Prostate gland (tissue), 2 donors: ENCODE measurements around the gene PDE4D.

Experiments used
- POLR2A ChIP-seq: fragments of 450-650 bp; IDR thresholded peaks from one replicate; pipeline ENCODE4 v1.6.1; 2016; ENCODE audit warnings: antibody characterized with exemption, mild to moderate bottlenecking
- POLR2AphosphoS5 ChIP-seq: sonication (generic); formaldehyde crosslinking; IDR thresholded peaks from one replicate; pipeline ENCODE4 v1.6.1; 2017; ENCODE audit warnings: antibody characterized with exemption
- TF ChIP-seq, protein P1 (sequence below), 4 experiments: fragments of 200-600 bp in 2 of 4; fragments of 450-650 bp in 2 of 4; sonication (generic) in 2 of 4; IDR thresholded peaks; 1 replicate in 3 of 4; 2 replicates in 1 of 4; pipeline ENCODE4 v1.5.1; 2016 to 2019; ENCODE audit warnings: antibody characterized with exemption in 4 of 4, mild to moderate bottlenecking in 2 of 4, moderate library complexity in 2 of 4

DNA sequence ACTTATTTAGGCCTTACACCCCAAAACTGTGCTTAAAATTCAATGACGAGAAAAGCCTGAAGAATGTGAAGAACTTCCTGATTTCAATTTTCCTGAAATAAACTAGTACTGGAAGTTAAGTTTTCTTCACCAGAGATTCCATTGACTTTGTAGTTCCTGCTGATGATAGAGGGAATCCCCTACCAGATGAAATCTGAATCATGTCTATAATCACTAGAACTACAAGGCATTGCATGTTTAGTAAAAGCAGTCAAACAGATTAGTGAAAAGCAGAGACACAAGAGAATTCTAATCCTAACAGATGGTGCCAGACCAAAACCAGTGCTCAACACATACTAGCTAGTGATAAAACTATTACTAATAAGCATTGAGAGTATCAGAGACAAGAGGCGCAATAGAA is 130.0 kb downstream of the PDE4D start:
- TF ChIP-seq POLR2A = no peak
- TF ChIP-seq, protein P1, sequence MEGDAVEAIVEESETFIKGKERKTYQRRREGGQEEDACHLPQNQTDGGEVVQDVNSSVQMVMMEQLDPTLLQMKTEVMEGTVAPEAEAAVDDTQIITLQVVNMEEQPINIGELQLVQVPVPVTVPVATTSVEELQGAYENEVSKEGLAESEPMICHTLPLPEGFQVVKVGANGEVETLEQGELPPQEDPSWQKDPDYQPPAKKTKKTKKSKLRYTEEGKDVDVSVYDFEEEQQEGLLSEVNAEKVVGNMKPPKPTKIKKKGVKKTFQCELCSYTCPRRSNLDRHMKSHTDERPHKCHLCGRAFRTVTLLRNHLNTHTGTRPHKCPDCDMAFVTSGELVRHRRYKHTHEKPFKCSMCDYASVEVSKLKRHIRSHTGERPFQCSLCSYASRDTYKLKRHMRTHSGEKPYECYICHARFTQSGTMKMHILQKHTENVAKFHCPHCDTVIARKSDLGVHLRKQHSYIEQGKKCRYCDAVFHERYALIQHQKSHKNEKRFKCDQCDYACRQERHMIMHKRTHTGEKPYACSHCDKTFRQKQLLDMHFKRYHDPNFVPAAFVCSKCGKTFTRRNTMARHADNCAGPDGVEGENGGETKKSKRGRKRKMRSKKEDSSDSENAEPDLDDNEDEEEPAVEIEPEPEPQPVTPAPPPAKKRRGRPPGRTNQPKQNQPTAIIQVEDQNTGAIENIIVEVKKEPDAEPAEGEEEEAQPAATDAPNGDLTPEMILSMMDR (IDR thresholded peaks at IDR 0.05) = no peak
- no peak for TF ChIP-seq POLR2AphosphoS5
